Measurements from ENCODE around the gene CGB5.

- no peak for TF ChIP-seq CTCF (IDR thresholded peaks at IDR 0.05)
- no peak for TF ChIP-seq POLR2A (IDR thresholded peaks at IDR 0.05)
- TF ChIP-seq POLR2AphosphoS5 (IDR thresholded peaks at IDR 0.05; ENCODE audit: insufficient read depth in 1 of 2, low read depth in 1 of 2), result no peak
These were observed 32.5 kb upstream of the CGB5 start for GRCh38 chr19:49011194-49011593.

Measured in vagina (tissue), 2 donors.